GM21360 (cell line): ENCODE measurements around the gene MBNL2.
A peak's percentile ranks its signal among the peaks of the same experiment; 100 is the strongest.
"Not testable (repeated sequence)": the region's sequence is repeated elsewhere in the genome, so short reads cannot be mapped to it uniquely, and the experiment has no call there.

ENCODE experiments used
- ATAC-seq: cut with Tn5 transposase; IDR thresholded peaks from one replicate; pipeline ENCODE4 v1.9.1; 2021; ENCODE audit warnings: mild to moderate bottlenecking, moderate library complexity; ENCODE audit not compliant: unreplicated experiment

The MBNL2 gene

GRCh38 chr13:97207252-97207651 is 14.9 kb upstream of the MBNL2 start:
- ATAC-seq, result not testable (repeated sequence)

GRCh38 chr13:97211300-97211699 is 10.8 kb upstream of the MBNL2 start:
- ATAC-seq, result no peak

GRCh38 chr13:97212004-97212403 is 10.1 kb upstream of the MBNL2 start:
- no peak for ATAC-seq

GRCh38 chr13:97212601-97213040 is 9.5 kb upstream of the MBNL2 start:
- no peak for ATAC-seq

GRCh38 chr13:97214921-97215320 is 7.2 kb upstream of the MBNL2 start:
- ATAC-seq, result no peak

GRCh38 chr13:97215325-97215724 is 6.8 kb upstream of the MBNL2 start:
- ATAC-seq, result no peak

- ATAC-seq, result no peak
These were observed 2.9 kb upstream of the MBNL2 start for GRCh38 chr13:97219226-97219625.

GRCh38 chr13:97220151-97220900 is 1.8 kb upstream of the MBNL2 start:
- no peak for ATAC-seq

- ATAC-seq, result no peak
These were observed 1.1 kb upstream of the MBNL2 start for GRCh38 chr13:97221046-97221445.

- no peak for ATAC-seq
These were observed 667 bp upstream of the MBNL2 start for GRCh38 chr13:97221466-97221865.

- ATAC-seq, result no peak
These were observed 1.0 kb downstream of the MBNL2 start for GRCh38 chr13:97223037-97223710.

GRCh38 chr13:97223711-97224541 is 1.8 kb downstream of the MBNL2 start:
- ATAC-seq, result no peak

GRCh38 chr13:97224544-97225300 is 2.6 kb downstream of the MBNL2 start:
- no peak for ATAC-seq

GRCh38 chr13:97225533-97225932 is 3.4 kb downstream of the MBNL2 start:
- ATAC-seq, result no peak

- ATAC-seq, result no peak
These were observed 3.9 kb downstream of the MBNL2 start for GRCh38 chr13:97226013-97226412.

GRCh38 chr13:97226788-97227627 is 4.9 kb downstream of the MBNL2 start:
- ATAC-seq, result peak; percentile 59

GRCh38 chr13:97228850-97229521 is 6.9 kb downstream of the MBNL2 start:
- ATAC-seq, result no peak

- ATAC-seq, result no peak
These were observed 7.6 kb downstream of the MBNL2 start for GRCh38 chr13:97229699-97230098.

GRCh38 chr13:97231118-97231828 is 9.1 kb downstream of the MBNL2 start:
- no peak for ATAC-seq
